ENCODE results near the gene RTP2. TPM values are rescaled to one million over a fixed set of nuclear protein-coding genes. Genes with fewer than 3 reads are reported as not detected.

The RTP2 gene
- polyA plus RNA-seq, 1 donor, result not detected

- H3K4me3 ChIP-seq (ENCODE audit: low read length), result peak overlapping the region; percentile 66
- no peaks in the 10 kb centered on the region for H3K9me3 ChIP-seq (ENCODE audit: control insufficient read depth, low read depth, low read length)
- no peaks in the 10 kb centered on the region for H3K27me3 ChIP-seq (ENCODE audit: control insufficient read depth, insufficient read depth, low read length)
- DNase-seq, result peak; percentile 28 to 68
- peak overlapping the region; percentile 99 for H3K27ac ChIP-seq (ENCODE audit: low read length)
- no peaks in the 10 kb centered on the region for H3K36me3 ChIP-seq (ENCODE audit: control insufficient read depth, insufficient read depth, low read length)
- peaks cover 28% of the 10 kb centered on the region for H3K4me1 ChIP-seq (ENCODE audit: control insufficient read depth, insufficient read depth, low read length)
- 7% methylated on average over 2 of the region's 45 CpGs for whole genome bisulfite sequencing (ENCODE audit: insufficient coverage, low lambda C conversion rate)
These were observed 41.1 kb upstream of the RTP2 start for GRCh38 chr3:187743195-187744141.

GRCh38 chr3:187742351-187743171 lies 40.2 kb upstream of the RTP2 start:
- H3K4me1 ChIP-seq (ENCODE audit: control insufficient read depth, insufficient read depth, low read length), result peaks cover 23% of the 10 kb centered on the region
- WGBS (ENCODE audit: insufficient coverage, low lambda C conversion rate), result no CpG with 5 or more reads among the region's 13 CpGs

GRCh38 chr3:187741403-187742350 lies 39.3 kb upstream of the RTP2 start:
- Histone ChIP-seq H3K4me3 (ENCODE audit: low read length) (peak overlapping the region; percentile 73), H3K4me1 (ENCODE audit: control insufficient read depth, insufficient read depth, low read length) (peaks cover 16% of the 10 kb centered on the region), H3K27ac (ENCODE audit: low read length) (peak overlapping the region; percentile 51), H3K36me3 (ENCODE audit: control insufficient read depth, insufficient read depth, low read length) (no peaks in the 10 kb centered on the region), H3K27me3 (ENCODE audit: control insufficient read depth, insufficient read depth, low read length) (no peaks in the 10 kb centered on the region), H3K9me3 (ENCODE audit: control insufficient read depth, low read depth, low read length) (no peaks in the 10 kb centered on the region)
- 0% methylated on average over 2 of the region's 35 CpGs for WGBS (ENCODE audit: insufficient coverage, low lambda C conversion rate)
- peak; percentile 58 to 73 for DNase-seq

More at GRCh38 chr3:187742351-187743171, 40.2 kb upstream of the RTP2 start:
- no peaks in the 10 kb centered on the region for H3K9me3 ChIP-seq (ENCODE audit: control insufficient read depth, low read depth, low read length)
- no peak overlapping the region for H3K4me3 ChIP-seq (ENCODE audit: low read length)
- H3K36me3 ChIP-seq (ENCODE audit: control insufficient read depth, insufficient read depth, low read length), result no peaks in the 10 kb centered on the region
- peak; percentile 16 to 52 for DNase-seq
- H3K27me3 ChIP-seq (ENCODE audit: control insufficient read depth, insufficient read depth, low read length), result no peaks in the 10 kb centered on the region
- H3K27ac ChIP-seq (ENCODE audit: low read length), result peak overlapping the region; percentile 99

- WGBS (ENCODE audit: insufficient coverage, low lambda C conversion rate), result no CpG with 5 or more reads among the region's 39 CpGs
- Histone ChIP-seq H3K36me3 (ENCODE audit: control insufficient read depth, insufficient read depth, low read length) (no peaks in the 10 kb centered on the region), H3K4me3 (ENCODE audit: low read length) (peak overlapping the region; percentile 73), H3K27me3 (ENCODE audit: control insufficient read depth, insufficient read depth, low read length) (no peaks in the 10 kb centered on the region), H3K4me1 (ENCODE audit: control insufficient read depth, insufficient read depth, low read length) (peaks cover 16% of the 10 kb centered on the region), H3K9me3 (ENCODE audit: control insufficient read depth, low read depth, low read length) (no peaks in the 10 kb centered on the region), H3K27ac (ENCODE audit: low read length) (peak overlapping the region; percentile 79)
- DNase-seq, result peak; percentile 55 to 74
These were observed 38.4 kb upstream of the RTP2 start for GRCh38 chr3:187740421-187741399.

GRCh38 chr3:187739561-187740332 lies 37.4 kb upstream of the RTP2 start:
- Histone ChIP-seq H3K4me3 (ENCODE audit: low read length) (peak overlapping the region; percentile 73), H3K9me3 (ENCODE audit: control insufficient read depth, low read depth, low read length) (no peaks in the 10 kb centered on the region), H3K27ac (ENCODE audit: low read length) (peak overlapping the region; percentile 79), H3K36me3 (ENCODE audit: control insufficient read depth, insufficient read depth, low read length) (no peaks in the 10 kb centered on the region), H3K27me3 (ENCODE audit: control insufficient read depth, insufficient read depth, low read length) (no peaks in the 10 kb centered on the region), H3K4me1 (ENCODE audit: control insufficient read depth, insufficient read depth, low read length) (peaks cover 16% of the 10 kb centered on the region)
- WGBS (ENCODE audit: insufficient coverage, low lambda C conversion rate), result no CpG with 5 or more reads among the region's 53 CpGs
- peak; percentile 80 to 87 for DNase-seq

- Histone ChIP-seq H3K27ac (ENCODE audit: low read length) (peak overlapping the region; percentile 79), H3K9me3 (ENCODE audit: control insufficient read depth, low read depth, low read length) (no peaks in the 10 kb centered on the region), H3K4me3 (ENCODE audit: low read length) (peak overlapping the region; percentile 73), H3K27me3 (ENCODE audit: control insufficient read depth, insufficient read depth, low read length) (no peaks in the 10 kb centered on the region), H3K4me1 (ENCODE audit: control insufficient read depth, insufficient read depth, low read length) (peaks cover 16% of the 10 kb centered on the region), H3K36me3 (ENCODE audit: control insufficient read depth, insufficient read depth, low read length) (no peaks in the 10 kb centered on the region)
- WGBS (ENCODE audit: insufficient coverage, low lambda C conversion rate), result 0% methylated on average over 1 of the region's 22 CpGs
- no peak for DNase-seq
These were observed 36.8 kb upstream of the RTP2 start for GRCh38 chr3:187739094-187739560.

- H3K36me3 ChIP-seq (ENCODE audit: control insufficient read depth, insufficient read depth, low read length), result no peaks in the 10 kb centered on the region
- no peaks in the 10 kb centered on the region for H3K9me3 ChIP-seq (ENCODE audit: control insufficient read depth, low read depth, low read length)
- peak overlapping the region; percentile 73 for H3K4me3 ChIP-seq (ENCODE audit: low read length)
- peaks cover 16% of the 10 kb centered on the region for H3K4me1 ChIP-seq (ENCODE audit: control insufficient read depth, insufficient read depth, low read length)
- H3K27ac ChIP-seq (ENCODE audit: low read length), result peak overlapping the region; percentile 72
- no peaks in the 10 kb centered on the region for H3K27me3 ChIP-seq (ENCODE audit: control insufficient read depth, insufficient read depth, low read length)
- DNase-seq, result peak; percentile 82 to 87
- 0% methylated on average over 4 of the region's 43 CpGs for WGBS (ENCODE audit: insufficient coverage, low lambda C conversion rate)
These were observed 36.2 kb upstream of the RTP2 start for GRCh38 chr3:187738331-187739093.

- WGBS (ENCODE audit: insufficient coverage, low lambda C conversion rate), result 0% methylated on average over 2 of the region's 7 CpGs
- no peaks in the 10 kb centered on the region for H3K27me3 ChIP-seq (ENCODE audit: control insufficient read depth, insufficient read depth, low read length)
- peaks cover 16% of the 10 kb centered on the region for H3K4me1 ChIP-seq (ENCODE audit: control insufficient read depth, insufficient read depth, low read length)
- H3K4me3 ChIP-seq (ENCODE audit: low read length), result peak overlapping the region; percentile 73
- DNase-seq, result no peak
- H3K27ac ChIP-seq (ENCODE audit: low read length), result peak overlapping the region; percentile 72
- H3K9me3 ChIP-seq (ENCODE audit: control insufficient read depth, low read depth, low read length), result no peaks in the 10 kb centered on the region
- no peaks in the 10 kb centered on the region for H3K36me3 ChIP-seq (ENCODE audit: control insufficient read depth, insufficient read depth, low read length)
These were observed 35.6 kb upstream of the RTP2 start for GRCh38 chr3:187738071-187738330.
